Activated CD4-positive, CD25-positive, alpha-beta regulatory T cell treated with anti-CD3 and anti-CD28 coated beads, Interleukin-2, amount 50 U/mL, for 72 hours (primary cell): Measurements from ENCODE around the gene CELF2.

Experiments
- DNase-seq: peaks from one replicate; pipeline ENCODE4 v3.0.0; 2021

The CELF2 gene

GRCh38 chr10:11367505-11367904 lies 349.8 kb downstream of the CELF2 start:
- no peak for DNase-seq

GRCh38 chr10:11373717-11374171 lies 356.1 kb downstream of the CELF2 start:
- no peak for DNase-seq

GRCh38 chr10:11377267-11377666 lies 359.6 kb downstream of the CELF2 start:
- DNase-seq, result no peak

GRCh38 chr10:11378835-11379234 lies 361.2 kb downstream of the CELF2 start:
- DNase-seq, result no peak

- no peak for DNase-seq
Measured at GRCh38 chr10:11379771-11380170, 362.1 kb downstream of the CELF2 start.

- DNase-seq, result no peak
Measured at GRCh38 chr10:11381023-11381422, 363.4 kb downstream of the CELF2 start.

GRCh38 chr10:11381511-11381910 lies 363.8 kb downstream of the CELF2 start:
- no peak for DNase-seq

GRCh38 chr10:11382187-11382586 lies 364.5 kb downstream of the CELF2 start:
- no peak for DNase-seq

- DNase-seq, result no peak
Measured at GRCh38 chr10:11386044-11386443, 368.4 kb downstream of the CELF2 start.
